ENCODE data around the gene SLC6A3. TPM values are rescaled to one million over a fixed set of nuclear protein-coding genes. Genes with fewer than 3 reads are reported as not detected.
A peak's percentile ranks its signal among the peaks of the same experiment; 100 is the strongest.

Gene SLC6A3
- total and polyA plus RNA-seq, 2 of the 13 experiments (the other 11 are each of a cell fraction or from before 2014, with no cell fraction given) = 0.01 TPM; not detected in 1

DNA sequence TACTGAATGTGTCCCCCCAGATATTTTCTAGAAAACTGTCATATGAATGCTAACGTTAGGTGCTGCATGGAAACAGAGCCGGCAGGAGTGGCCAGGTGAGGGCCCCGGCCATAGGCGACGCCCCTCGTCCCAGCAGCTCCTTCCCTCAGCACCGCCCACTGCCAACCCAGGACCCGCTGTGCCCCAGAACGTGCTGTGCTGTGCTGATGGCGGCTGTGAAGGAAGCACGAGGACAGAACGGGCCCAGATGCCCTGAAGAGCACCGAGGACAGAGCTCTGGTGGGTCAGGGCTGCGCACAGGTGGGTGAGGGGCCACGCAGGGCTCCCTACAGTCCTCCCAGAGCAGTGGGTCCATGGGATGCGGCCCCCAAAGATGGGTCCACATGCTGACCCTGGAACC, 48.2 kb upstream of the SLC6A3 start (continued):
- TF ChIP-seq, protein P1, sequence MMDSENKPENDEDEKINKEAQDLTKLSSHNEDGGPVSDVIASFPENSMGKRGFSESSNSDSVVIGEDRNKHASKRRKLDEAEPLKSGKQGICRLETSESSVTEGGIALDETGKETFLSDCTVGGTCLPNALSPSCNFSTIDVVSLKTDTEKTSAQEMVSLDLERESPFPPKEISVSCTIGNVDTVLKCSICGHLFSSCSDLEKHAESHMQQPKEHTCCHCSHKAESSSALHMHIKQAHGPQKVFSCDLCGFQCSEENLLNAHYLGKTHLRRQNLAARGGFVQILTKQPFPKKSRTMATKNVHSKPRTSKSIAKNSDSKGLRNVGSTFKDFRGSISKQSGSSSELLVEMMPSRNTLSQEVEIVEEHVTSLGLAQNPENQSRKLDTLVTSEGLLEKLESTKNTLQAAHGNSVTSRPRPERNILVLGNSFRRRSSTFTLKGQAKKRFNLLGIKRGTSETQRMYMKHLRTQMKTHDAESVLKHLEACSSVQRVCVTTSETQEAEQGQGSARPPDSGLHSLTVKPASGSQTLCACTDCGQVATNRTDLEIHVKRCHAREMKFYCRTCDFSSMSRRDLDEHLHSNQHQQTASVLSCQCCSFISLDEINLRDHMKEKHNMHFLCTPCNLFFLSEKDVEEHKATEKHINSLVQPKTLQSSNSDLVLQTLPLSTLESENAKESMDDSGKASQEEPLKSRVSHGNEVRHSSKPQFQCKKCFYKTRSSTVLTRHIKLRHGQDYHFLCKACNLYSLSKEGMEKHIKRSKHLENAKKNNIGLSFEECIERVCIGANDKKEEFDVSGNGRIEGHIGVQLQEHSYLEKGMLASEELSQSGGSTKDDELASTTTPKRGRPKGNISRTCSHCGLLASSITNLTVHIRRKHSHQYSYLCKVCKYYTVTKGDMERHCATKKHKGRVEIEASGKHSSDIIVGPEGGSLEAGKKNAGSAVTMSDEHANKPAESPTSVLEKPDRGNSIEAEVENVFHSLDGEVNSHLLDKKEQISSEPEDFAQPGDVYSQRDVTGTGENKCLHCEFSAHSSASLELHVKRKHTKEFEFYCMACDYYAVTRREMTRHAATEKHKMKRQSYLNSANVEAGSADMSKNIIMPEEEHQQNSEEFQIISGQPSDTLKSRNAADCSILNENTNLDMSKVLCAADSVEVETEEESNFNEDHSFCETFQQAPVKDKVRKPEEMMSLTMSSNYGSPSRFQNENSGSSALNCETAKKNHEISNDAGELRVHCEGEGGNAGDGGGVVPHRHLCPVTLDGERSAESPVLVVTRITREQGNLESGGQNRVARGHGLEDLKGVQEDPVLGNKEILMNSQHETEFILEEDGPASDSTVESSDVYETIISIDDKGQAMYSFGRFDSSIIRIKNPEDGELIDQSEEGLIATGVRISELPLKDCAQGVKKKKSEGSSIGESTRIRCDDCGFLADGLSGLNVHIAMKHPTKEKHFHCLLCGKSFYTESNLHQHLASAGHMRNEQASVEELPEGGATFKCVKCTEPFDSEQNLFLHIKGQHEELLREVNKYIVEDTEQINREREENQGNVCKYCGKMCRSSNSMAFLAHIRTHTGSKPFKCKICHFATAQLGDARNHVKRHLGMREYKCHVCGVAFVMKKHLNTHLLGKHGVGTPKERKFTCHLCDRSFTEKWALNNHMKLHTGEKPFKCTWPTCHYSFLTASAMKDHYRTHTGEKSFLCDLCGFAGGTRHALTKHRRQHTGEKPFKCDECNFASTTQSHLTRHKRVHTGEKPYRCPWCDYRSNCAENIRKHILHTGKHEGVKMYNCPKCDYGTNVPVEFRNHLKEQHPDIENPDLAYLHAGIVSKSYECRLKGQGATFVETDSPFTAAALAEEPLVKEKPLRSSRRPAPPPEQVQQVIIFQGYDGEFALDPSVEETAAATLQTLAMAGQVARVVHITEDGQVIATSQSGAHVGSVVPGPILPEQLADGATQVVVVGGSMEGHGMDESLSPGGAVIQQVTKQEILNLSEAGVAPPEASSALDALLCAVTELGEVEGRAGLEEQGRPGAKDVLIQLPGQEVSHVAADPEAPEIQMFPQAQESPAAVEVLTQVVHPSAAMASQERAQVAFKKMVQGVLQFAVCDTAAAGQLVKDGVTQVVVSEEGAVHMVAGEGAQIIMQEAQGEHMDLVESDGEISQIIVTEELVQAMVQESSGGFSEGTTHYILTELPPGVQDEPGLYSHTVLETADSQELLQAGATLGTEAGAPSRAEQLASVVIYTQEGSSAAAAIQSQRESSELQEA (CRISPR knock-in tag; IDR thresholded peaks at IDR 0.05; ENCODE audit: not compliant biosample characterization) = no peak
- no peak for TF ChIP-seq MIXL1 (CRISPR knock-in tag; IDR thresholded peaks at IDR 0.05)
- TF ChIP-seq ZNF343 (CRISPR knock-in tag; IDR thresholded peaks at IDR 0.05) = no peak
- TF ChIP-seq ZNF207 (IDR thresholded peaks at IDR 0.05; ENCODE audit: borderline replicate concordance) = no peak
- TF ChIP-seq ZNF678 (CRISPR knock-in tag; IDR thresholded peaks at IDR 0.05) = no peak

- Histone ChIP-seq H3K9me3 (ENCODE audit: low read length) (no peaks in the 10 kb centered on the region), H3K4me1 (ENCODE audit: insufficient read depth, low read length) (no peaks in the 10 kb centered on the region), H3K27me3 (ENCODE audit: control insufficient read depth in 1 of 2, insufficient read depth in 2 of 2, low read length in 2 of 2) (no peaks in the 10 kb centered on the region), H3K4me2 (ENCODE audit: low read depth, low read length) (no peak overlapping the region), H3K4me3 (replicated peaks in 1 of 3; ENCODE audit: insufficient read depth in 1 of 3, low read depth in 2 of 3, low read length in 3 of 3) (no peak overlapping the region), H3K36me3 (replicated peaks in 1 of 2; ENCODE audit: control insufficient read depth in 1 of 2, insufficient read depth in 2 of 2, low read length in 2 of 2) (peaks cover 44 to 80% of the 10 kb centered on the region in 2 experiments), H4K20me1 (ENCODE audit: insufficient read depth, low read length) (peaks cover 11% of the 10 kb centered on the region; the same call in 1 of the 2 replicates), H3K27ac (ENCODE audit: extremely low read length, insufficient read depth, low read length) (no peak overlapping the region), H3K9ac (ENCODE audit: insufficient read depth, low read depth, low read length) (no peak overlapping the region), H3K79me2 (ENCODE audit: insufficient read depth, low read length) (no peaks in the 10 kb centered on the region), H2AFZ (ENCODE audit: low read length) (no peak overlapping the region)
- no TSS peak for BruUV-seq (replicated peaks)
- FAIRE-seq (no peak), DNase-seq (ENCODE audit: low spot score) (no peak), ATAC-seq (no peak; the same call in 1 of the 3 replicates)
- POLR2A ChIA-PET = interaction anchor here (1.3 kb wide), 1 partner anchor 72 kb away, joined by 3 read pairs; no protein-coding TSS in a partner anchor
- in situ Hi-C loops (cut with HindIII; ENCODE audit: extremely low pct_ligation_motif_present, low pct_unique_long_range_greater_than_20kb) = no loop called here
- 100% methylated on average over 10 of the region's 12 CpGs for WGBS (ENCODE audit: low lambda C conversion rate)
- CTCF ChIA-PET (ENCODE audit: low intra/inter-chr PET ratio, low total read pairs) = no interaction called here
- TF ChIP-seq MAF1 (CRISPR knock-in tag; IDR thresholded peaks at IDR 0.05; ENCODE audit: borderline replicate concordance) (no peak), SMC3 (IDR thresholded peaks at IDR 0.05; ENCODE audit: low read length) (no peak), NFIC (IDR thresholded peaks at IDR 0.05; ENCODE audit: low read length) (no peak), ZNF234 (CRISPR knock-in tag; conservative IDR thresholded peaks at IDR 0.05) (no peak), ZBTB38 (CRISPR knock-in tag; IDR thresholded peaks at IDR 0.05) (peak; percentile 26; the same call in 1 of the 2 replicates), CTCF (CRISPR knock-in tag; IDR thresholded peaks at IDR 0.05) (peak; percentile 19; the same call in 1 of the 2 replicates)
- intact Hi-C loops (cut with micrococcal nuclease; ENCODE audit: unreplicated experiment) = no loop called here
Measured at GRCh38 chr5:1492757-1493156, 47.5 kb upstream of the SLC6A3 start.
